ENCODE data around the gene KIF21A.

DNA sequence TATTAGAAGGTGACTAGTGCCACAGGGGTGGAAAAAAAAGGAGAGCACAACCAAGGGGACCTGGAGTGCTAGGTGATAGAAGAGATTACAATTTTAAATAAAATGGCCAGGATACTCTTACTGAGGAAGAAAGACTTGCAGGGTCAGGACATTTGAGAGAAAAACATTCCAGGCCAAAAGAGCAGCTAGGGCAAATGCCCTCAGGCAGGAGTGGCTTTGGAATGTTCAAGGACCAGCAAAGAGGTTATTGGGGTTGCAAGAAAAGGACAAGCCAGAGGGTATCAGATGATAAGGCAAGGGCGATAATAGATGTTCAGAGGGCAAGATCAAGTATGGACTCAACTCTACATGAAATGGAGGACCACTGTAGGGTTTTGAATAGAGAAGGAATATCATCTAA lies 146.4 kb downstream of the KIF21A start:
- TF ChIP-seq, protein P1, sequence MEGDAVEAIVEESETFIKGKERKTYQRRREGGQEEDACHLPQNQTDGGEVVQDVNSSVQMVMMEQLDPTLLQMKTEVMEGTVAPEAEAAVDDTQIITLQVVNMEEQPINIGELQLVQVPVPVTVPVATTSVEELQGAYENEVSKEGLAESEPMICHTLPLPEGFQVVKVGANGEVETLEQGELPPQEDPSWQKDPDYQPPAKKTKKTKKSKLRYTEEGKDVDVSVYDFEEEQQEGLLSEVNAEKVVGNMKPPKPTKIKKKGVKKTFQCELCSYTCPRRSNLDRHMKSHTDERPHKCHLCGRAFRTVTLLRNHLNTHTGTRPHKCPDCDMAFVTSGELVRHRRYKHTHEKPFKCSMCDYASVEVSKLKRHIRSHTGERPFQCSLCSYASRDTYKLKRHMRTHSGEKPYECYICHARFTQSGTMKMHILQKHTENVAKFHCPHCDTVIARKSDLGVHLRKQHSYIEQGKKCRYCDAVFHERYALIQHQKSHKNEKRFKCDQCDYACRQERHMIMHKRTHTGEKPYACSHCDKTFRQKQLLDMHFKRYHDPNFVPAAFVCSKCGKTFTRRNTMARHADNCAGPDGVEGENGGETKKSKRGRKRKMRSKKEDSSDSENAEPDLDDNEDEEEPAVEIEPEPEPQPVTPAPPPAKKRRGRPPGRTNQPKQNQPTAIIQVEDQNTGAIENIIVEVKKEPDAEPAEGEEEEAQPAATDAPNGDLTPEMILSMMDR (conservative IDR thresholded peaks at IDR 0.05 in 1 of 2, IDR thresholded peaks at IDR 0.05 in 1 of 2; ENCODE audit: low read depth in 1 of 2, low read length in 2 of 2): no peak
- no peak for TF ChIP-seq EZH2 (IDR thresholded peaks at IDR 0.05; ENCODE audit: low read length, missing control alignments)
